ENCODE data around the gene ZNF592.

GRCh38 chr15:84855136-84855535, 106.7 kb downstream of the ZNF592 start:
- TF ChIP-seq FOXS1 (CRISPR knock-in tag; IDR thresholded peaks at IDR 0.05) (no peak), ZC3H11A (IDR thresholded peaks at IDR 0.05) (no peak), RCOR1 (IDR thresholded peaks at IDR 0.05; ENCODE audit: low read depth, low read length) (no peak), MYC (IDR thresholded peaks at IDR 0.05; ENCODE audit: borderline replicate concordance, low read length) (no peak), HES2 (IDR thresholded peaks at IDR 0.05) (no peak), POLR2A (IDR thresholded peaks at IDR 0.05; ENCODE audit: low read length) (no peak), CTCF (IDR thresholded peaks at IDR 0.05) (no peak), JUN (IDR thresholded peaks at IDR 0.05) (no peak)
